Calu3 (cell line): ENCODE data around the gene SIGLEC9. TPM values are rescaled to one million over a fixed set of nuclear protein-coding genes. Genes with fewer than 3 reads are reported as not detected.

Experiments
- BruUV-seq: library from RNA; stranded (reverse); fragments of 400-500 nt; replicated peaks from 2 replicates; lab custom pipeline; 2021; lab: Mats Ljungman, UMichigan
- CTCF ChIA-PET: fragments of 300-600 bp; sonication (Branson Sonifier 250); formaldehyde crosslinking; loops from one replicate; lab custom pipeline; 2022; ENCODE audit warnings: antibody characterized with exemption; lab: Charles Lee
- DNase-seq: peaks from one replicate; pipeline ENCODE4 v3.0.0; 2022
- H3K27ac Mint-ChIP-seq: one replicate; pipeline ENCODE4 v1.8.0; 2022; ENCODE audit warnings: mixed read lengths; ENCODE audit not compliant: unreplicated experiment
- H3K27me3 Mint-ChIP-seq: one replicate; pipeline ENCODE4 v1.8.0; 2022; ENCODE audit warnings: mixed read lengths; ENCODE audit not compliant: unreplicated experiment
- H3K36me3 Mint-ChIP-seq: one replicate; pipeline ENCODE4 v1.8.0; 2022; ENCODE audit warnings: mild to moderate bottlenecking, moderate library complexity, mixed read lengths; ENCODE audit not compliant: insufficient read depth, unreplicated experiment
- H3K4me1 Mint-ChIP-seq: one replicate; pipeline ENCODE4 v1.8.0; 2022; ENCODE audit warnings: mild to moderate bottlenecking, low read depth, mixed read lengths; ENCODE audit not compliant: unreplicated experiment
- H3K4me3 Mint-ChIP-seq: one replicate; pipeline ENCODE4 v1.8.0; 2022; ENCODE audit warnings: mild to moderate bottlenecking, low read depth, moderate library complexity, mixed read lengths; ENCODE audit not compliant: unreplicated experiment
- H3K9me3 Mint-ChIP-seq: one replicate; pipeline ENCODE4 v1.8.0; 2022; ENCODE audit warnings: low read depth, mixed read lengths; ENCODE audit not compliant: unreplicated experiment
- intact Hi-C: fragments of 100-400 bp; cut with micrococcal nuclease; formaldehyde crosslinking; loops from one replicate; pipeline ENCODE4 v1.10.0; 2022; ENCODE audit not compliant: unreplicated experiment
- total RNA-seq: library from RNA; stranded (reverse); gene quantifications from 2 replicates; pipeline ENCODE4 v1.2.3, GENCODE V29; 2022
- TF ChIP-seq, protein P1 (sequence below): fragments of 200-600 bp; IDR thresholded peaks from one replicate; pipeline ENCODE4 v1.8.0; 2022; ENCODE audit warnings: antibody characterized with exemption; ENCODE audit not compliant: unreplicated experiment

Gene SIGLEC9
- total RNA-seq, 1 experiment from 2014 or later = not detected

DNA sequence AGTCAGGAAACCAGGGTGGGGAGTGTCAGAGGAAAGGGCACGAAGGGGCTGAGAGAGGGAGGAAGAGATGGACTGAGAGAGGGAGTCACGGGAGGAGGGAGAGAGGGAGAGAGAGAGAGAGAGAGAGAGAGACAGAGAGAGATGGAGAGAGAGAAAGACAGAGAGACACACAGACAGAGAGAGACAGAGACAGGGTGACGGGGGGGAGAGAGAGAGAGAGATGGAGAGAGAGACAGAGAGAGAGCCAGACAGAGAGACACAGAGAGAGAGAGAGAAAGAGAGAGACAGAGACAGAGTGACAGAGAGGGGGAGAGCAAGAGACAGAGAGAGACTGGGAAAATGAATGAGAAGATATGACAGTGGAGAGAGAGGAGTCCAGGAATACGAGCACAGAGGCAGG, 41.5 kb upstream of the SIGLEC9 start:
- Mint-ChIP-seq H3K4me1 (no peaks in the 10 kb centered on the region), H3K27me3 (peaks cover 48% of the 10 kb centered on the region), H3K9me3 (no peaks in the 10 kb centered on the region), H3K4me3 (no peak overlapping the region), H3K27ac (no peak overlapping the region), H3K36me3 (peaks cover 3% of the 10 kb centered on the region)
- BruUV-seq = no TSS peak
- TF ChIP-seq, protein P1, sequence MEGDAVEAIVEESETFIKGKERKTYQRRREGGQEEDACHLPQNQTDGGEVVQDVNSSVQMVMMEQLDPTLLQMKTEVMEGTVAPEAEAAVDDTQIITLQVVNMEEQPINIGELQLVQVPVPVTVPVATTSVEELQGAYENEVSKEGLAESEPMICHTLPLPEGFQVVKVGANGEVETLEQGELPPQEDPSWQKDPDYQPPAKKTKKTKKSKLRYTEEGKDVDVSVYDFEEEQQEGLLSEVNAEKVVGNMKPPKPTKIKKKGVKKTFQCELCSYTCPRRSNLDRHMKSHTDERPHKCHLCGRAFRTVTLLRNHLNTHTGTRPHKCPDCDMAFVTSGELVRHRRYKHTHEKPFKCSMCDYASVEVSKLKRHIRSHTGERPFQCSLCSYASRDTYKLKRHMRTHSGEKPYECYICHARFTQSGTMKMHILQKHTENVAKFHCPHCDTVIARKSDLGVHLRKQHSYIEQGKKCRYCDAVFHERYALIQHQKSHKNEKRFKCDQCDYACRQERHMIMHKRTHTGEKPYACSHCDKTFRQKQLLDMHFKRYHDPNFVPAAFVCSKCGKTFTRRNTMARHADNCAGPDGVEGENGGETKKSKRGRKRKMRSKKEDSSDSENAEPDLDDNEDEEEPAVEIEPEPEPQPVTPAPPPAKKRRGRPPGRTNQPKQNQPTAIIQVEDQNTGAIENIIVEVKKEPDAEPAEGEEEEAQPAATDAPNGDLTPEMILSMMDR = no peak
- CTCF ChIA-PET = no interaction called here
- intact Hi-C loops = no loop called here
- no peak for DNase-seq

DNA sequence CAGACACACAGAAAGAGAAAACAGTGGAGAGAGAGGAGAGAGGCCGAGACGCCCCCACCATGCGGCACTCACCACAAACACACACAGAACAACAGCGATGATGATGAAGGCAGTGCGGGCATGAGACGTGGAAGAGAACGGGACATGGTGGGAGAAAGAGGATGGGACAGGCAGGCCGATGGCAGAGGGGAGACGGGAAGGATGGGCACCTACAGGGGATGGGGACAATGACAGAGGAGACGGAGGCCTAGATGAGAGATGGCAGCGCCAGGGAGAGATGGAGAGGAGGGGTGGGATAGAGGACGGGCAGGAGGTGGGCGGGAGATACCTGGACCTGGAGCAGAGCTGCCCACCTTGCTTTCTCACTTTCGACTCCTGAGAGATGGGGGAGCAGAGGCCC, 40.9 kb upstream of the SIGLEC9 start:
- CTCF ChIA-PET = interaction anchor here (0.8 kb wide), 1 partner anchor 11 kb away, joined by 10 read pairs; no protein-coding TSS in a partner anchor
- no TSS peak for BruUV-seq
- intact Hi-C loops = no loop called here

DNA sequence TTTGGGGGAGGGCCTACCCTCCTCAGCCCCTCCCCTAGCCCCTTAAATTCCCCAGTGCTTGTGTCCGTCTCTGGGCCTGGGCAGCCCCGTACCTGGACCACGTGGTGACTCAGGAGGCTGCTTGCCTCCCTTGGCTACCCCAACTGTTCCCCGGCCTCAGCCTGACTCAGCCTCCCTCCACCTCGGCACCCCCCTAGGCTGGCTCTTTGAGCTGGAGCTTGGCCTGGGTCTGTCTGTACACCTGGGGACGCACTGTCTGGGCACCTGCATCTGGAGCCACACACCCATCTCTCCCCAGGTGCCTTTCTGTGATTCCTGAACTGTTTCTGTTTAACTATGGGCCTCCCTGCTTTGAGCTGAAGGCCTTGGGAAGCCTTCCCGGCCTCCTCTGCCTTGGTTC, 40.2 kb upstream of the SIGLEC9 start:
- Mint-ChIP-seq H3K4me3 (no peak overlapping the region), H3K4me1 (no peaks in the 10 kb centered on the region), H3K27ac (no peak overlapping the region), H3K27me3 (peaks cover 48% of the 10 kb centered on the region), H3K36me3 (peaks cover 3% of the 10 kb centered on the region), H3K9me3 (no peaks in the 10 kb centered on the region)
- DNase-seq = no peak
- no TSS peak for BruUV-seq
- intact Hi-C loops = no loop called here
- CTCF ChIA-PET = interaction anchor here (0.6 to 0.8 kb wide), 2 partner anchors 12 to 52 kb away, joined by 3 to 10 read pairs; no protein-coding TSS in a partner anchor
- TF ChIP-seq, protein P1 = no peak

More for the DNA sequence above, 40.9 kb upstream of the SIGLEC9 start:
- H3K27ac Mint-ChIP-seq = no peak overlapping the region
- no peak for DNase-seq
- peaks cover 3% of the 10 kb centered on the region for H3K36me3 Mint-ChIP-seq
- H3K4me1 Mint-ChIP-seq = no peaks in the 10 kb centered on the region
- TF ChIP-seq, protein P1 = no peak
- H3K9me3 Mint-ChIP-seq = no peaks in the 10 kb centered on the region
- no peak overlapping the region for H3K4me3 Mint-ChIP-seq
- H3K27me3 Mint-ChIP-seq = peaks cover 48% of the 10 kb centered on the region

DNA sequence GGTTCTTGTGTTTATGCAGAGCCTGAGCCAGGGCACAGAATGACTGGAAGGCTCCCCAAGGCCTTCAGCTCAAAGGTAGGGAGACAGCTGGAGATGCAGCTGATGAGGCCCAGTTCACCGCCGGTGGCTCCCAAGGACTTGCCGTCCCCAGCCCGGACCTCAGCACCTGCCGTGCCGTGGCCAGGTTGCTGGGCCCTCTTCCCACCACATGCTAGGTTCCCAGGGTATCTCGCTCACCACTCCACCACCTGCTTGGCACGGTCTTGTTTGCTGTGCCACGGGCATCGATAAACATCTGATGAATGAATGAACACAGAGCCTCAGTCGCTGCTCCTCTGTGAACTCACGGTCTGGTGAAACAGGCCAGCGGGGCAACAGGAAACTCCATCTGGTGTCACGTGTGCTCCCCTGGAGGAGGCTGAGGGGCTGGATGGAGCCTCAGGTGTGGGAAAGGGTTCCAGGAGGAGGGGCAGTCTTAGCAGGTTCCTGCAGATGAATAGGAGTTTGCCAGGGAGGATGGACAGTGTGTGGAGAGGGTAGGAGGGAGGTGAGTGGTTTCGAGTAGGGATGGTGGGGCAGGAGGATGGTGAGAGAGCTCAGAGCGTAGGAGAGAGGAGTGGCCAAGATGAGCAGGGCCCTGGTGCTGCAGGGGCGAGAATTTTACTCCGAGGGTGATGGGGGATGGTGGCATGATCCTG, 38.4 kb upstream of the SIGLEC9 start:
- H3K4me3 Mint-ChIP-seq = no peak overlapping the region
- H3K36me3 Mint-ChIP-seq = peaks cover 8% of the 10 kb centered on the region
- peaks cover 8% of the 10 kb centered on the region for H3K4me1 Mint-ChIP-seq
- CTCF ChIA-PET = interaction anchor here (0.7 kb wide), 1 partner anchor 65 kb away, joined by 3 read pairs; no protein-coding TSS in a partner anchor
- H3K27ac Mint-ChIP-seq = no peak overlapping the region
- intact Hi-C loops = no loop called here
- no TSS peak for BruUV-seq
- H3K9me3 Mint-ChIP-seq = no peaks in the 10 kb centered on the region
- peaks cover 47% of the 10 kb centered on the region for H3K27me3 Mint-ChIP-seq
- TF ChIP-seq, protein P1 = no peak
- no peak for DNase-seq
